Spleen (tissue), 11 donors: Measurements from ENCODE around the gene UXS1. TPM values are rescaled to one million over a fixed set of nuclear protein-coding genes. Genes with fewer than 3 reads are reported as not detected.
A peak's percentile ranks its signal among the peaks of the same experiment; 100 is the strongest.

ENCODE experiments used
- DNase-seq: peaks from one replicate; pipeline ENCODE4 v3.0.0-alpha.2; 2020
- H3K27ac ChIP-seq, 8 donors: fragments of 200-600 bp; sonication (generic) in 7 of 8; 1 replicate in 4 of 8; 2 replicates in 4 of 8; pipeline versions ENCODE4 v1.5.0 to v1.8.0; 2016 to 2021; ENCODE audit warnings: inconsistent platforms in 4 of 8, mild to moderate bottlenecking in 4 of 8, moderate library complexity in 1 of 8
- H3K27me3 ChIP-seq, 7 donors: fragments of 200-600 bp; sonication (generic) in 6 of 7; replicated peaks in 1 of 7; 1 replicate in 4 of 7; 2 replicates in 3 of 7; pipeline versions ENCODE4 v1.5.0 to v1.8.0; 2016 to 2021; ENCODE audit warnings: inconsistent platforms in 3 of 7, mild to moderate bottlenecking in 1 of 7
- H3K36me3 ChIP-seq, 6 donors: fragments of 200-600 bp; sonication (generic) in 5 of 6; 1 replicate in 4 of 6; 2 replicates in 2 of 6; pipeline versions ENCODE4 v1.5.0 to v1.8.0; 2016 to 2021; ENCODE audit warnings: inconsistent platforms in 2 of 6
- H3K4me1 ChIP-seq, 6 donors: fragments of 200-600 bp; sonication (generic) in 5 of 6; 1 replicate in 3 of 6; 2 replicates in 3 of 6; pipeline versions ENCODE4 v1.5.0 to v1.8.0; 2016 to 2021; ENCODE audit warnings: inconsistent platforms in 3 of 6
- H3K4me3 ChIP-seq, 8 donors: fragments of 200-600 bp; sonication (generic) in 7 of 8; 1 replicate in 4 of 8; 2 replicates in 4 of 8; pipeline versions ENCODE4 v1.5.0 to v1.8.0; 2016 to 2021; ENCODE audit warnings: inconsistent platforms in 4 of 8, mild to moderate bottlenecking in 4 of 8, moderate library complexity in 2 of 8
- H3K9me3 ChIP-seq, 8 donors: fragments of 200-600 bp; sonication (generic) in 7 of 8; 1 replicate in 4 of 8; 2 replicates in 4 of 8; pipeline versions ENCODE4 v1.5.0 to v1.8.0; 2016 to 2021; ENCODE audit warnings: inconsistent platforms in 4 of 8
- POLR2A ChIP-seq, 3 donors: fragments of 450-650 bp; IDR thresholded peaks; one replicate each; pipeline ENCODE4 v1.5.1; 2017; ENCODE audit warnings: antibody characterized with exemption in 3 of 3, mild to moderate bottlenecking in 1 of 3
- POLR2AphosphoS5 ChIP-seq, 3 donors: sonication (generic); formaldehyde crosslinking; IDR thresholded peaks; one replicate each; pipeline ENCODE4 v1.5.1; 2017; ENCODE audit warnings: antibody characterized with exemption in 3 of 3
- WGBS, 5 donors: extraction: QIAGEN DNeasy Blood & Tissue Kit in 3 of 5; methylation state at CpG; one replicate each; pipeline versions ENCODE4 v1.1.5 to v1.1.7; 2013 to 2018; 5-methylcytosine and 5-hydroxymethylcytosine counted together
- intact Hi-C: fragments of 100-400 bp; cut with DNase I; formaldehyde crosslinking; loops from one replicate; pipeline ENCODE4 v1.15.0; 2023; ENCODE audit warnings: low total_unique reads
- polyA plus RNA-seq, 3 donors: library from polyadenylated mRNA; stranded (reverse); fragments of 200-250 nt; gene quantifications; one replicate each; pipeline ENCODE4 v1.2.1, GENCODE V29; 2013
- total RNA-seq, 7 donors: library from RNA; depleted of rRNA in 3 of 7; stranded (reverse); fragments of >200 nt in 3 of 7; fragmentation: NEBNext Ultra II Directional in 4 of 7; extraction: Animal tissue kit (Norgen Biotek cat#: 25700) in 4 of 7; gene quantifications; one replicate each; pipeline versions ENCODE4 v1.1.0 to v1.2.1, GENCODE V29; 2016 to 2021
- TF ChIP-seq, protein P1 (sequence below), 11 experiments: fragments of 200-600 bp in 7 of 11; fragments of 450-650 bp in 4 of 11; sonication (generic) in 4 of 11; IDR thresholded peaks in 8 of 11; conservative IDR thresholded peaks in 3 of 11; 1 replicate in 7 of 11; 2 replicates in 4 of 11; pipeline versions ENCODE4 v1.4.0 to v1.8.0; 2016 to 2021; ENCODE audit warnings: antibody characterized with exemption in 11 of 11, inconsistent platforms in 4 of 11, mild to moderate bottlenecking in 1 of 11
- donor health status: healthy with polysubstance abuse.
- donor health status: DM: no; HTN: no; CAD: no; lungs with moderate emphysema.
- donor health status: DM: no; HTN: no; CAD: no.
- donor health status: Bipolar disorder and iron deficiency.
- donor health status: healthy.
- donor health status: DM: no; HTN: no; CAD: no.
- donor health status: DM: yes; HTN: yes; CAD: no.

The UXS1 gene
- total and polyA plus RNA-seq, 10 donors = 9.5 to 60.1 (median 40.3) TPM

- intact Hi-C loops = loop anchor here (10.0 kb wide), 1 partner anchor 495 kb away; no protein-coding TSS in a partner anchor
- WGBS, 5 donors = 87 to 95% (median 90%) methylated on average over 4 of the region's 4 CpGs
- no peak for DNase-seq
- Histone ChIP-seq H3K9me3 (no peaks in the 10 kb centered on the region), H3K36me3 (no peaks in the 10 kb centered on the region), H3K4me3 (no peak overlapping the region), H3K27me3 (peaks cover 0 to 37% (median 14%) of the 10 kb centered on the region in 7 donors), H3K27ac (no peak overlapping the region), H3K4me1 (peaks cover 0 to 15% (median 12%) of the 10 kb centered on the region in 6 donors)
- TF ChIP-seq POLR2AphosphoS5 (IDR thresholded peaks at IDR 0.05) = no peak
- TF ChIP-seq, protein P1, sequence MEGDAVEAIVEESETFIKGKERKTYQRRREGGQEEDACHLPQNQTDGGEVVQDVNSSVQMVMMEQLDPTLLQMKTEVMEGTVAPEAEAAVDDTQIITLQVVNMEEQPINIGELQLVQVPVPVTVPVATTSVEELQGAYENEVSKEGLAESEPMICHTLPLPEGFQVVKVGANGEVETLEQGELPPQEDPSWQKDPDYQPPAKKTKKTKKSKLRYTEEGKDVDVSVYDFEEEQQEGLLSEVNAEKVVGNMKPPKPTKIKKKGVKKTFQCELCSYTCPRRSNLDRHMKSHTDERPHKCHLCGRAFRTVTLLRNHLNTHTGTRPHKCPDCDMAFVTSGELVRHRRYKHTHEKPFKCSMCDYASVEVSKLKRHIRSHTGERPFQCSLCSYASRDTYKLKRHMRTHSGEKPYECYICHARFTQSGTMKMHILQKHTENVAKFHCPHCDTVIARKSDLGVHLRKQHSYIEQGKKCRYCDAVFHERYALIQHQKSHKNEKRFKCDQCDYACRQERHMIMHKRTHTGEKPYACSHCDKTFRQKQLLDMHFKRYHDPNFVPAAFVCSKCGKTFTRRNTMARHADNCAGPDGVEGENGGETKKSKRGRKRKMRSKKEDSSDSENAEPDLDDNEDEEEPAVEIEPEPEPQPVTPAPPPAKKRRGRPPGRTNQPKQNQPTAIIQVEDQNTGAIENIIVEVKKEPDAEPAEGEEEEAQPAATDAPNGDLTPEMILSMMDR (IDR thresholded peaks at IDR 0.05 in 8 of 11, conservative IDR thresholded peaks at IDR 0.05 in 3 of 11) = no peak
Observed at GRCh38 chr2:106070181-106070580, 123.9 kb downstream of the UXS1 start.

DNA sequence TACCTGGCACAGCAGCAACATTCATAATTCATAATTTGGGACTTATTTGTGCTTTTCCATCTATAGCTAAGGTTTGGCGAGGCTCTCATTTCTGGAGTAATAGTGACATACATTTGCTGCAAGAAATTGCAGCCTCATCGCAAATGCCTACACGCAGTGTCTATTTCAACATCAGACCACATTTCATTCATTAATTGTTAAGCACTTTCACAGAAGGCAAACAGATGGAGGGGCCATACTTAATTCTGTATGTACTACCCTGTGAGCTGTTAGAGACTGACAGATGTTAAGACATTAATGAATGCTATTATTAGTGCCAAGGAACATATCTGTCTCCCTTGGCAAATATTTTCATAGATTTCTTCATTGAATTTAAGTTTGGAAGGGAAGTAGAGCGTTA, 125.7 kb downstream of the UXS1 start:
- DNase-seq = no peak
- WGBS, 5 donors = 54 to 74% (median 63%) methylated on average over 4 of the region's 4 CpGs
- H3K27ac ChIP-seq = no peak overlapping the region
- H3K4me3 ChIP-seq = no peak overlapping the region
- H3K9me3 ChIP-seq = no peaks in the 10 kb centered on the region
- H3K36me3 ChIP-seq = no peaks in the 10 kb centered on the region
- H3K4me1 ChIP-seq = peaks cover 0 to 23% (median 15%) of the 10 kb centered on the region in 6 donors
- intact Hi-C loops = no loop called here
- TF ChIP-seq POLR2AphosphoS5 (IDR thresholded peaks at IDR 0.05) = no peak
- TF ChIP-seq, protein P1 (IDR thresholded peaks at IDR 0.05 in 8 of 11, conservative IDR thresholded peaks at IDR 0.05 in 3 of 11) = no peak
- no peak for TF ChIP-seq POLR2A (IDR thresholded peaks at IDR 0.05)
- H3K27me3 ChIP-seq = peaks cover 0 to 48% (median 18%) of the 10 kb centered on the region in 7 donors

- peaks cover 0 to 48% (median 18%) of the 10 kb centered on the region in 7 donors for H3K27me3 ChIP-seq
- H3K27ac ChIP-seq = peak overlapping the region in 5 of 8 donors; percentile 48 to 68 (median 64)
- 39 to 60% (median 42%) methylated on average over 26 of the region's 26 CpGs for WGBS, 5 donors
- intact Hi-C loops = no loop called here
- DNase-seq = no peak
- peak overlapping the region in 7 of 8 donors; percentile 25 to 66 (median 31) for H3K4me3 ChIP-seq
- TF ChIP-seq, protein P1 (IDR thresholded peaks at IDR 0.05 in 8 of 11, conservative IDR thresholded peaks at IDR 0.05 in 3 of 11) = no peak
- TF ChIP-seq POLR2A (IDR thresholded peaks at IDR 0.05) (no peak), POLR2AphosphoS5 (IDR thresholded peaks at IDR 0.05) (no peak)
- H3K36me3 ChIP-seq = no peaks in the 10 kb centered on the region
- peaks cover 0 to 23% (median 15%) of the 10 kb centered on the region in 6 donors for H3K4me1 ChIP-seq
- no peaks in the 10 kb centered on the region for H3K9me3 ChIP-seq
Observed at GRCh38 chr2:106065983-106066820, 127.9 kb downstream of the UXS1 start.
